ENCODE data around the gene CCDC12. TPM values are rescaled to one million over a fixed set of nuclear protein-coding genes. Genes with fewer than 3 reads are reported as not detected.

Gene CCDC12
- total RNA-seq, 1 experiment from 2014 or later = 46.5 TPM

DNA sequence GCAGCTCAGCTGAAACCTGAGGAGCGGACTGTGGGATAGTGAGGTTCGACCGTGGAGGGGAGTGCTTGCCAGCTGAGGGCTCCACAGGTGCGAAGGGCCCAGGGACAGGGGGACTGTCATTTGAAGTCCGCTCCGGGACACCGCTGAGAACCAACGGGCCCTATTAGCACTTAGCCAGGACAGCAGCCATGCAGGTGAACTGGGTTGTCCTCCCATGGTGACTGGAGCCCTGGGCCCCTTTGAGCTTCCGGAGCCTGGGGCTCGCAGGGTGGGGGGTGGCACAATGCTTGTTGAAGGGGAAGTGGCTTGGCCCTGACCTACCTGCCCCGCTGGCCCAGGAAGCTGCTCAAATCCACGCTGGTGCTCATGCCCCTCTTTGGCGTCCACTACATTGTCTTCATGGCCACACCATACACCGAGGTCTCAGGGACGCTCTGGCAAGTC, 74.3 kb downstream of the CCDC12 start:
- DNase-seq (ENCODE audit: low read depth, low spot score) = no peak
- Histone ChIP-seq H4K20me1 (ENCODE audit: insufficient read depth) (no peaks in the 10 kb centered on the region), H3K9ac (ENCODE audit: low read length) (no peak overlapping the region), H3K9me3 (ENCODE audit: control insufficient read depth in 1 of 2, insufficient read depth in 1 of 2, low read depth in 1 of 2, low read length in 2 of 2) (no peaks in the 10 kb centered on the region), H3K4me3 (replicated peaks in 1 of 2; ENCODE audit: low read depth in 1 of 2, low read length in 2 of 2) (no peak overlapping the region), H3K79me2 (ENCODE audit: insufficient read depth, low read length) (no peaks in the 10 kb centered on the region), H2AFZ (ENCODE audit: low read depth, low read length, poor library complexity, severe bottlenecking) (no peak overlapping the region), H3K4me2 (ENCODE audit: low read length) (no peak overlapping the region), H3K4me1 (ENCODE audit: control insufficient read depth in 1 of 2, insufficient read depth in 2 of 2, low read length in 2 of 2) (peaks cover 0 to 11% of the 10 kb centered on the region in 2 experiments; a peak in 2 of 4 replicates), H3K9me2 (ENCODE audit: insufficient read depth) (no peaks in the 10 kb centered on the region), H3K27ac (ENCODE audit: low read depth, low read length) (no peak overlapping the region), H3K36me3 (ENCODE audit: control insufficient read depth in 1 of 2, insufficient read depth in 2 of 2, low read length in 2 of 2) (no peaks in the 10 kb centered on the region), H3K27me3 (ENCODE audit: insufficient read depth, low read length) (no peaks in the 10 kb centered on the region)
- intact Hi-C loops (cut with micrococcal nuclease) = no loop called here
- TF ChIP-seq SIN3A (IDR thresholded peaks at IDR 0.05; ENCODE audit: low read depth) (no peak), JUND (IDR thresholded peaks at IDR 0.05) (no peak), SP1 (IDR thresholded peaks at IDR 0.05; ENCODE audit: low read depth) (no peak), FOSL1 (IDR thresholded peaks at IDR 0.05; ENCODE audit: low read depth) (no peak), POLR2AphosphoS5 (IDR thresholded peaks at IDR 0.05; ENCODE audit: low read depth, low read length) (no peak), TCF7L2 (IDR thresholded peaks at IDR 0.05; ENCODE audit: borderline replicate concordance, extremely low read depth, insufficient read depth, insufficient read length) (no peak), YY1 (IDR thresholded peaks at IDR 0.05; ENCODE audit: extremely low read depth, insufficient replicate concordance, low read depth, low read length) (no peak), ELF1 (IDR thresholded peaks at IDR 0.05; ENCODE audit: borderline replicate concordance, low read depth) (no peak), CEBPB (IDR thresholded peaks at IDR 0.05; ENCODE audit: low read depth) (no peak)
- TF ChIP-seq, protein P1, sequence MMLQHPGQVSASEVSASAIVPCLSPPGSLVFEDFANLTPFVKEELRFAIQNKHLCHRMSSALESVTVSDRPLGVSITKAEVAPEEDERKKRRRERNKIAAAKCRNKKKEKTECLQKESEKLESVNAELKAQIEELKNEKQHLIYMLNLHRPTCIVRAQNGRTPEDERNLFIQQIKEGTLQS (IDR thresholded peaks at IDR 0.05) = no peak
- ChIA-PET CTCF (no interaction called here), RAD21 (ENCODE audit: low non-redundant PET in 1 of 2, low total read pairs in 2 of 2, uncharacterized antibody in 2 of 2, unreplicated experiment in 2 of 2) (no interaction called here), POLR2A (no interaction called here)
- no TSS peak for BruUV-seq (replicated peaks)
- ATAC-seq = no peak

DNA sequence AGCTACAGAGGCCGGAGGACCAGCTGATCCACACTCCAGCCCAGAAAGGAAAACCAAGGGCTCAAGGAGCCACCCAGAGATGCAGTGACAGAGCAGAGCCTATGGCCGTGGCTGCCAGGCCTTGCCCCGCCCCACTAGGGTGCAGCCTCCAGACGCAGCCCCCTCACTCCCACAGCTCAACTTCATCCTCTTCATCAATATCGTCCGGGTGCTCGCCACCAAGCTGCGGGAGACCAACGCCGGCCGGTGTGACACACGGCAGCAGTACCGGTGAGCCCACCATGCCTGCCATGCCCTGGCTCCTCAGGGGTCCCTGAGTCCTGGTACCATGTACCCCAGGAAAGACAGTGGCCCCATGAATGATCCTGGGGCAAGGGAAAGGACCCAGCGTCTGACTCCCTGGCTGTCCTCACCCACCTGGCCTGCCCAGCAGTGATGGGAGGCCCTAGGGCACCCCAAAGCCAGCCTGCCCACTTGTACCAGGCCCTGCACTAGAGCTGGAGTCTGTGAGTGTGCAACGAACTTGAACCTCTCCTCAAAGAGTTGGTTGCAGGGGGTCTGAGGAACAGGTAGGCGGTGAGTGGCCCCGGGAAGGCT, 74.9 kb downstream of the CCDC12 start:
- no peak overlapping the region for H3K27ac ChIP-seq (ENCODE audit: low read depth, low read length)
- no peak overlapping the region for H3K4me2 ChIP-seq (ENCODE audit: low read length)
- POLR2A ChIA-PET = interaction anchor here (0.9 kb wide), 1 partner anchor 208 kb away, joined by 3 read pairs; the partner anchor contains the start of gene ALS2CL
- intact Hi-C loops (cut with micrococcal nuclease) = no loop called here
- peaks cover 0 to 11% of the 10 kb centered on the region in 2 experiments; a peak in 2 of 4 replicates for H3K4me1 ChIP-seq (ENCODE audit: control insufficient read depth in 1 of 2, insufficient read depth in 2 of 2, low read length in 2 of 2)
- ATAC-seq (no peak), DNase-seq (ENCODE audit: low read depth, low spot score) (no peak)
- no peaks in the 10 kb centered on the region for H3K9me3 ChIP-seq (ENCODE audit: control insufficient read depth in 1 of 2, insufficient read depth in 1 of 2, low read depth in 1 of 2, low read length in 2 of 2)
- no peak overlapping the region for H2AFZ ChIP-seq (ENCODE audit: low read depth, low read length, poor library complexity, severe bottlenecking)
- CTCF ChIA-PET = interaction anchor here (1.7 kb wide), 1 partner anchor 8 kb away, joined by 8 read pairs; no protein-coding TSS in a partner anchor
- no peaks in the 10 kb centered on the region for H3K27me3 ChIP-seq (ENCODE audit: insufficient read depth, low read length)
- H4K20me1 ChIP-seq (ENCODE audit: insufficient read depth) = no peaks in the 10 kb centered on the region
- no peaks in the 10 kb centered on the region for H3K79me2 ChIP-seq (ENCODE audit: insufficient read depth, low read length)
- no peaks in the 10 kb centered on the region for H3K9me2 ChIP-seq (ENCODE audit: insufficient read depth)
- RAD21 ChIA-PET (ENCODE audit: low non-redundant PET in 1 of 2, low total read pairs in 2 of 2, uncharacterized antibody in 2 of 2, unreplicated experiment in 2 of 2) = no interaction called here
- no TSS peak for BruUV-seq (replicated peaks)
- no peak overlapping the region for H3K4me3 ChIP-seq (replicated peaks in 1 of 2; ENCODE audit: low read depth in 1 of 2, low read length in 2 of 2)
- no peak overlapping the region for H3K9ac ChIP-seq (ENCODE audit: low read length)
- H3K36me3 ChIP-seq (ENCODE audit: control insufficient read depth in 1 of 2, insufficient read depth in 2 of 2, low read length in 2 of 2) = no peaks in the 10 kb centered on the region
- no peak for TF ChIP-seq FOSL1 (IDR thresholded peaks at IDR 0.05; ENCODE audit: low read depth)
- TF ChIP-seq, protein P1 (IDR thresholded peaks at IDR 0.05) = no peak
- no peak for TF ChIP-seq EZH2phosphoT487 (IDR thresholded peaks at IDR 0.05; ENCODE audit: borderline replicate concordance)
- TF ChIP-seq POLR2AphosphoS5 (IDR thresholded peaks at IDR 0.05; ENCODE audit: low read depth, low read length) = no peak
- TF ChIP-seq ZNF274 (IDR thresholded peaks at IDR 0.05; ENCODE audit: low read depth, low read length) = no peak
- no peak for TF ChIP-seq SIN3A (IDR thresholded peaks at IDR 0.05; ENCODE audit: low read depth)
- no peak for TF ChIP-seq RAD21 (IDR thresholded peaks at IDR 0.05; ENCODE audit: low read depth)
- TF ChIP-seq CBX3 (IDR thresholded peaks at IDR 0.05; ENCODE audit: low read depth) = no peak
- no peak for TF ChIP-seq ZFX (IDR thresholded peaks at IDR 0.05)
- no peak for TF ChIP-seq EGR1 (IDR thresholded peaks at IDR 0.05; ENCODE audit: low read depth)
- TF ChIP-seq SP1 (IDR thresholded peaks at IDR 0.05; ENCODE audit: low read depth) = no peak
- TF ChIP-seq, protein P2, sequence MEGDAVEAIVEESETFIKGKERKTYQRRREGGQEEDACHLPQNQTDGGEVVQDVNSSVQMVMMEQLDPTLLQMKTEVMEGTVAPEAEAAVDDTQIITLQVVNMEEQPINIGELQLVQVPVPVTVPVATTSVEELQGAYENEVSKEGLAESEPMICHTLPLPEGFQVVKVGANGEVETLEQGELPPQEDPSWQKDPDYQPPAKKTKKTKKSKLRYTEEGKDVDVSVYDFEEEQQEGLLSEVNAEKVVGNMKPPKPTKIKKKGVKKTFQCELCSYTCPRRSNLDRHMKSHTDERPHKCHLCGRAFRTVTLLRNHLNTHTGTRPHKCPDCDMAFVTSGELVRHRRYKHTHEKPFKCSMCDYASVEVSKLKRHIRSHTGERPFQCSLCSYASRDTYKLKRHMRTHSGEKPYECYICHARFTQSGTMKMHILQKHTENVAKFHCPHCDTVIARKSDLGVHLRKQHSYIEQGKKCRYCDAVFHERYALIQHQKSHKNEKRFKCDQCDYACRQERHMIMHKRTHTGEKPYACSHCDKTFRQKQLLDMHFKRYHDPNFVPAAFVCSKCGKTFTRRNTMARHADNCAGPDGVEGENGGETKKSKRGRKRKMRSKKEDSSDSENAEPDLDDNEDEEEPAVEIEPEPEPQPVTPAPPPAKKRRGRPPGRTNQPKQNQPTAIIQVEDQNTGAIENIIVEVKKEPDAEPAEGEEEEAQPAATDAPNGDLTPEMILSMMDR (IDR thresholded peaks at IDR 0.05 in 2 of 3, conservative IDR thresholded peaks at IDR 0.05 in 1 of 3; ENCODE audit: borderline replicate concordance in 1 of 3, insufficient read depth in 1 of 3, low read depth in 2 of 3, low read length in 2 of 3) = no peak
- TF ChIP-seq POLR2A (IDR thresholded peaks at IDR 0.05; ENCODE audit: borderline replicate concordance, extremely low read depth, insufficient read depth, insufficient read length) = no peak
